Transverse colon (tissue), 4 donors: ENCODE data around the gene ACAT1. TPM values are rescaled to one million over a fixed set of nuclear protein-coding genes. Genes with fewer than 3 reads are reported as not detected.
A peak's percentile ranks its signal among the peaks of the same experiment; 100 is the strongest.

Experiments used
- DNase-seq: peaks from one replicate; pipeline ENCODE4 v3.0.0-alpha.2; 2019
- H3K27ac ChIP-seq, 4 donors: fragments of 200-600 bp; sonication (generic); 2 replicates each; pipeline ENCODE4 v1.5.1; 2016 to 2018; ENCODE audit warnings: inconsistent platforms in 4 of 4
- H3K27me3 ChIP-seq: fragments of 200-600 bp; sonication (generic); 2 replicates; pipeline ENCODE4 v1.5.1; 2017; ENCODE audit warnings: inconsistent platforms
- H3K36me3 ChIP-seq, 4 donors: fragments of 200-600 bp; sonication (generic); 2 replicates each; pipeline ENCODE4 v1.5.1; 2017 to 2019; ENCODE audit warnings: inconsistent platforms in 4 of 4
- H3K4me1 ChIP-seq, 4 donors: fragments of 200-600 bp; sonication (generic); 2 replicates each; pipeline ENCODE4 v1.5.1; 2017 to 2020; ENCODE audit warnings: inconsistent platforms in 4 of 4
- H3K4me3 ChIP-seq, 4 donors: fragments of 200-600 bp; sonication (generic); 1 replicate in 1 of 4; 2 replicates in 3 of 4; pipeline versions ENCODE4 v1.5.1 to v1.6.1; 2017 to 2019; ENCODE audit warnings: inconsistent platforms in 4 of 4
- H3K9me3 ChIP-seq, 2 donors: fragments of 200-600 bp; sonication (generic); 2 replicates each; pipeline ENCODE4 v1.5.1; 2017 to 2019; ENCODE audit warnings: inconsistent platforms in 2 of 2
- EP300 ChIP-seq: sonication (generic); formaldehyde crosslinking; IDR thresholded peaks from one replicate; pipeline ENCODE4 v1.6.1; 2017; ENCODE audit warnings: antibody characterized with exemption, low read depth
- POLR2A ChIP-seq: fragments of 450-650 bp; IDR thresholded peaks from one replicate; pipeline ENCODE4 v1.6.1; 2016; ENCODE audit warnings: antibody characterized with exemption, mild to moderate bottlenecking, moderate library complexity
- POLR2AphosphoS5 ChIP-seq, 3 donors: sonication (generic); formaldehyde crosslinking; IDR thresholded peaks; one replicate each; pipeline ENCODE4 v1.6.1; 2016; ENCODE audit warnings: antibody characterized with exemption in 3 of 3
- WGBS, 2 donors: methylation state at CpG; one replicate each; pipeline ENCODE4 v1.1.5; 2018; ENCODE audit warnings: low coverage in 1 of 2; 5-methylcytosine and 5-hydroxymethylcytosine counted together
- in situ Hi-C, 4 donors: fragments of 200-750 bp; cut with MboI; loops; one replicate each; pipeline versions ENCODE4 v1.15.0 to v1.15.1; 2017; ENCODE audit warnings: low sequenced_read_pairs in 3 of 4, low pct_ligation_motif_present in 1 of 4, low pct_unique_long_range_greater_than_20kb in 1 of 4
- intact Hi-C: fragments of 100-400 bp; cut with DNase I; formaldehyde crosslinking; loops from one replicate; pipeline ENCODE4 v1.15.1; 2023; ENCODE audit warnings: low total_unique reads
- total RNA-seq, 4 donors: library from RNA; depleted of rRNA; stranded (reverse); fragments of >200 nt; gene quantifications; one replicate each; pipeline ENCODE4 v1.1.0, GENCODE V29; 2016
- TF ChIP-seq, protein P1 (sequence below), 5 experiments: fragments of 200-600 bp in 3 of 5; fragments of 450-650 bp in 2 of 5; sonication (generic) in 3 of 5; IDR thresholded peaks; 1 replicate in 2 of 5; 2 replicates in 3 of 5; pipeline ENCODE4 v1.5.1; 2016 to 2017; ENCODE audit warnings: antibody characterized with exemption in 5 of 5, inconsistent platforms in 3 of 5, mild to moderate bottlenecking in 2 of 5, moderate library complexity in 1 of 5

The ACAT1 gene
- total RNA-seq = 100 to 1,000 TPM in 3 of 4 donors, 10 to 100 TPM in 1; 77.4 to 450 (median 242) TPM

DNA sequence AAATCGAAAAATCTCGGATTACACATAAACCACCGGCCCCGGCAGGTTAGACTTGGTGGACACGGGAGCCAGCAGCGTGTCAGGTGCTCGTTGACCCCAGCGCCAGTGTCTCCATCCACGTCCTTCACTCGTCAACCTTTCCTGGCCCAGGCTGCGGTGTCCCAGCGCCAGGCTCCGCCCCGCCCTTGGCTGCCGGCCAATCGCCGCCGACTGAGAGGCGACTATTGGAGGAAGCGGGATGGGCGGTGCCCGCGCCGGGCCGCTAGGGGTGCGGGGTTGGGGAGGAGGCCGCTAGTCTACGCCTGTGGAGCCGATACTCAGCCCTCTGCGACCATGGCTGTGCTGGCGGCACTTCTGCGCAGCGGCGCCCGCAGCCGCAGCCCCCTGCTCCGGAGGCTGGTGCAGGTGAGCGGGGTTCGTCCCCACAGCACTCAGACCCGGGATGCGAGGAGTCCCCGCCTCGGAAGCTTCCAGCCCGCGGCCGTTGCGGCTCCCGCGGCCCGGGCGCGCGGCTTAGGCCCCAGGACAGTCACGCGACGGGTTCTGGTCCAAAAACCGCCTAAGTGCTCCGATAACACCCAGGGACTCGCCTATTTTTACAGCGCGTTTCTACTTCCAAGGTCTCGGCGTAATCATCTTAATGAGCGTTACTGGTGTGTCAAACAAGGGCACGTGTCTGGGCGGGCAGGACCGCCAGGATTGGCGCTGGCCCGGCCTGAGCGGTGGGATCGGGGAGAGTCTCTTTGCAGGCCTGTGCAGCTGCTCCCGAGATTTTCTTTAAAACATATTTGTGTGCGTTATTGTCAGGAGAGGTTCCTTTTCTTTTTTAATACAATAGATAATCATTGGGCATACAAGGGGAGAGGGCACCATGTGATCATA is at the start of gene ACAT1:
TSS of gene ACAT1 (plus strand) at position 294 of the 882 bp plus-strand sequence. CDS start at position 334, 40 bp downstream.
- peak; percentile 92 for TF ChIP-seq POLR2A
- TF ChIP-seq POLR2AphosphoS5 (IDR thresholded peaks at IDR 0.05) = peak; percentile 94 to 95 (median 94)
- no peak for TF ChIP-seq EP300
- TF ChIP-seq, protein P1, sequence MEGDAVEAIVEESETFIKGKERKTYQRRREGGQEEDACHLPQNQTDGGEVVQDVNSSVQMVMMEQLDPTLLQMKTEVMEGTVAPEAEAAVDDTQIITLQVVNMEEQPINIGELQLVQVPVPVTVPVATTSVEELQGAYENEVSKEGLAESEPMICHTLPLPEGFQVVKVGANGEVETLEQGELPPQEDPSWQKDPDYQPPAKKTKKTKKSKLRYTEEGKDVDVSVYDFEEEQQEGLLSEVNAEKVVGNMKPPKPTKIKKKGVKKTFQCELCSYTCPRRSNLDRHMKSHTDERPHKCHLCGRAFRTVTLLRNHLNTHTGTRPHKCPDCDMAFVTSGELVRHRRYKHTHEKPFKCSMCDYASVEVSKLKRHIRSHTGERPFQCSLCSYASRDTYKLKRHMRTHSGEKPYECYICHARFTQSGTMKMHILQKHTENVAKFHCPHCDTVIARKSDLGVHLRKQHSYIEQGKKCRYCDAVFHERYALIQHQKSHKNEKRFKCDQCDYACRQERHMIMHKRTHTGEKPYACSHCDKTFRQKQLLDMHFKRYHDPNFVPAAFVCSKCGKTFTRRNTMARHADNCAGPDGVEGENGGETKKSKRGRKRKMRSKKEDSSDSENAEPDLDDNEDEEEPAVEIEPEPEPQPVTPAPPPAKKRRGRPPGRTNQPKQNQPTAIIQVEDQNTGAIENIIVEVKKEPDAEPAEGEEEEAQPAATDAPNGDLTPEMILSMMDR (IDR thresholded peaks at IDR 0.05) = peak; percentile 36 to 79 (median 49)
- 1% methylated on average over 65 of the region's 73 CpGs; no CpG with 5 or more reads in 1 of the 2 donors for WGBS, 2 donors
- intact Hi-C loops = no loop called here
- DNase-seq = peak; percentile 99
- no peaks in the 10 kb centered on the region for H3K9me3 ChIP-seq
- no peaks in the 10 kb centered on the region for H3K36me3 ChIP-seq
- H3K4me3 ChIP-seq = peak within 1 kb of the TSS; percentile 64 to 80 (median 76)
- peaks cover 9 to 39% (median 27%) of the 10 kb centered on the region in 4 donors for H3K4me1 ChIP-seq
- in situ Hi-C loops = loop anchor here in 1 of 4 donors (10.0 kb wide), 2 partner anchors 103 to 533 kb away; partner anchors contain the start of genes ATM and NPAT
- H3K27ac ChIP-seq = peak within 1 kb of the TSS; percentile 93 to 96 (median 96)
- no peaks in the 10 kb centered on the region for H3K27me3 ChIP-seq

DNA sequence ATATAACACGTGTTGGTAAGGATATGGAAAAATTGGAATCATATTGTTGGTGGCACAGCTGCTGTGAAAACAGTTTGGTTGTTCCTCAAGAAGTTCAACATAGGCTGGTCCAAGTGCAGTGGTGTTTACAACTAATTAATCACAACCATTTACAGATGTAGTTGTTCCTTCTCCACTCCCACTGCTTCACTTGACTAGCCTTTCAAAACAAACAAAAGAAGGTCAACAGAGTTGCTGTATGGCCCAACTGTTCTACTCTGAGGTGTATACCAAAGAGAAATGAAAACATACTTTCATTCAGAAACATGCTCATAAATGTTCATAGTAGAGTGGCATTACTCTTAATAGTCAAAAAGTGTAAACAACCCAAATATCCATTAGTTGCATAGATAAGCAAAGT is 36.6 kb upstream of the ACAT1 start:
- Histone ChIP-seq H3K27ac (no peak overlapping the region), H3K9me3 (no peaks in the 10 kb centered on the region), H3K4me3 (no peak overlapping the region), H3K27me3 (no peaks in the 10 kb centered on the region), H3K4me1 (no peaks in the 10 kb centered on the region), H3K36me3 (peaks cover 0 to 12% (median 6%) of the 10 kb centered on the region in 4 donors)
- intact Hi-C loops = no loop called here
- 76% methylated on average over 1 of the region's 1 CpG; no CpG with 5 or more reads in 1 of the 2 donors for WGBS, 2 donors
- no peak for DNase-seq
- TF ChIP-seq, protein P1 (IDR thresholded peaks at IDR 0.05) = no peak
- TF ChIP-seq POLR2A (no peak), POLR2AphosphoS5 (IDR thresholded peaks at IDR 0.05) (no peak), EP300 (no peak)
- in situ Hi-C loops = no loop called here

GRCh38 chr11:108085672-108086071 is 35.7 kb upstream of the ACAT1 start:
- TF ChIP-seq POLR2A = no peak
- TF ChIP-seq, protein P1 (IDR thresholded peaks at IDR 0.05) = no peak
- TF ChIP-seq POLR2AphosphoS5 (IDR thresholded peaks at IDR 0.05) = no peak
- no peak for TF ChIP-seq EP300
- Histone ChIP-seq H3K4me1 (no peaks in the 10 kb centered on the region), H3K9me3 (no peaks in the 10 kb centered on the region), H3K27ac (no peak overlapping the region), H3K36me3 (peaks cover 0 to 12% (median 3%) of the 10 kb centered on the region in 4 donors), H3K4me3 (no peak overlapping the region), H3K27me3 (no peaks in the 10 kb centered on the region)
- no peak for DNase-seq
- intact Hi-C loops (no loop called here), in situ Hi-C loops (no loop called here)
- WGBS, 2 donors = 95 to 96% methylated on average over 2 of the region's 2 CpGs

- intact Hi-C loops = no loop called here
- TF ChIP-seq, protein P1 (IDR thresholded peaks at IDR 0.05) = no peak
- TF ChIP-seq EP300 = no peak
- no peak for TF ChIP-seq POLR2AphosphoS5 (IDR thresholded peaks at IDR 0.05)
- no peak for TF ChIP-seq POLR2A
- H3K4me3 ChIP-seq = no peak overlapping the region
These were observed 29.2 kb upstream of the ACAT1 start for GRCh38 chr11:108092134-108092533.

More at GRCh38 chr11:108092134-108092533, 29.2 kb upstream of the ACAT1 start:
- H3K36me3 ChIP-seq = peaks cover 0 to 26% (median 10%) of the 10 kb centered on the region in 4 donors
- no peaks in the 10 kb centered on the region for H3K27me3 ChIP-seq
- 48 to 50% methylated on average over 2 of the region's 2 CpGs for WGBS, 2 donors
- H3K27ac ChIP-seq = no peak overlapping the region
- no peaks in the 10 kb centered on the region for H3K9me3 ChIP-seq
- DNase-seq = no peak
- in situ Hi-C loops = no loop called here
- H3K4me1 ChIP-seq = peaks cover 0 to 3% (median 0%) of the 10 kb centered on the region in 4 donors
